ENCODE measurements around the gene GAGE12J.
"Not testable (repeated sequence)": the region's sequence is repeated elsewhere in the genome, so short reads cannot be mapped to it uniquely, and the experiment has no call there.

The GAGE12J gene

DNA sequence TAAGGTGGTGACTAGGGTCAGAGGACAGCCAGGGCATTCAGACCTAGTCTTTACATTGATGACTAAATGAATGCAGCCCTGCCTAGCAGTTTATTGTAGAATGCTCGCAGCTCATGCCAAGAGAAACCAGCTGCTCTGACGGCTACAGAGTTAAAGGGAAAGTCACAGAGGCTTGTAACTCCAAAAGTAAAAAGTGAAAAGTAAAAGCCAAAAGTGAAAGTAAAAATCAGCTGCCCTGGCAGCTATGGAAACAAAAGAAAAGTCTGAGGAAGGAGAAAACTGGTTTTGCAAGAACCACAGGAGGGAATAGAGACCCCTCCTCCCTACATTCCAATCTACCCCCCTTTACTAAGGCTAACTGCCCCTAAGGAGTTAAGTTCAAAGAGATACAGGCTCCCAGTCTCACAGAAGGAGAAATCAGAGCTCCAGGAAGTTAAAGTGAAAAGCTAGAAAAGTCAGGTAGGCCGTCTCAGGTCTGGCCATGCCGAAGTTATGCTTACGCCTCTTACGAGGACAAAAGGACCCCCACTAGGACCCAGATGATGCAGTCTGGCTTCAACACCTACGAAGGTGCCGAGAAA is 12.3 kb upstream of the GAGE12J start:
- DNase-seq (ENCODE audit: low read depth, low spot score), result no peak

DNA sequence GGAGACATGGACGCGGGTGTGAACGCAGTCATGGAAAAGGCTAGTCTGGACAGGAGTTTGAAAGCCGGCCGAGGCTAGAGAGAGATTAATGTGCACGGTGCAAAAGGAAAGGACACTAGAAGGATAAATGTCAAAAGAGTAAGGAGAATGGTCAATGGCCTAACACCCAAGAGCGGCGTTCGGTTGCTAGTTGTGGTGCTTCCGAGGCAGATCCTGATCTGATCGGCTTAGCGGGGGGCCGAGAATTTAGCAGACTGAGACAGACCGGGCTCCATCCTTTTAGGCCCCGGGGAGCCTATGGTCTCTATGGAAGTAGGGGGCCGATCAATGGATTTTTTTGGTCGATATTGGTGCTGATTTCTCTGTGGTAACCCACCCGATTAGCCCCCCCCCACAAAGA is 11.5 kb upstream of the GAGE12J start:
- no peak for DNase-seq (ENCODE audit: low read depth, low spot score)

DNA sequence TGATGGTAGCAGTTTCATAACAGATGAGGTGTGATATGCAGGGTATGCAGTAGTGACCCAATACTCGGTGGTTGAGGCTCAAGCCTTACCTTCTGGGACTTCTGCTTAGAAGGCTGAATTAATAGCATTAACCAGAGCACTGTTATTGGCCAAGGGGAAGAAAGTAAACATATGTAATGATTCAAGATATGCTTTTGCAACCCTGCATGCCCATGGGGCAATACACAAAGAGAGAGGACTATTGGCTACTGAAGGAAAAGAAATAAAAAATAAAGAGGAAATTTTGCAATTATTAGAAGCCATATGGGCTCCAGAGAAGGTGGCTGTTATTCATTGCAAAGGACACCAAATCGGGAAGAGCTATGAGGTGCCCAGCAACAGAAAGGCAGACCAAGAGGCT is 9.7 kb upstream of the GAGE12J start:
- no peak for DNase-seq (ENCODE audit: low read depth, low spot score)

DNA sequence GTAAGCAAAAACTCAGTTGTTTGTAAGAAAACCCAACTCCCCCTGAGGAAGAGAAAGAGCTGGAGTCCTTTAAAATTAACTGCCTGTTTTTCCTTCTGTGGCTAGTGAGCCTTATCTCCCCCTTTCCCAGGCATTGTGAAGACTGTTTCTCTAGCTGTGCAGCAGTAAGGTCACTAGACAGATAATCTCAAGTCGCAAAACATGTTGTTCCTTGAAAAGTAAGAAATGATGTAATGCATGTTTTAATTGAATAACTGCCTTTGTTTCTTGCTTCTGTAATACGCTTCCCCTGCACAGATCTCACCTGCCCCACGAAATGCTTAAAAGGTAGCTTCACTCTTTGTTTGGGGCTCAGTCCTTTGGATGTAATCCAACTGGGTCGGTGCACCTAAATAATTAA is 5.8 kb upstream of the GAGE12J start:
- DNase-seq (ENCODE audit: low read depth, low spot score), result no peak

DNA sequence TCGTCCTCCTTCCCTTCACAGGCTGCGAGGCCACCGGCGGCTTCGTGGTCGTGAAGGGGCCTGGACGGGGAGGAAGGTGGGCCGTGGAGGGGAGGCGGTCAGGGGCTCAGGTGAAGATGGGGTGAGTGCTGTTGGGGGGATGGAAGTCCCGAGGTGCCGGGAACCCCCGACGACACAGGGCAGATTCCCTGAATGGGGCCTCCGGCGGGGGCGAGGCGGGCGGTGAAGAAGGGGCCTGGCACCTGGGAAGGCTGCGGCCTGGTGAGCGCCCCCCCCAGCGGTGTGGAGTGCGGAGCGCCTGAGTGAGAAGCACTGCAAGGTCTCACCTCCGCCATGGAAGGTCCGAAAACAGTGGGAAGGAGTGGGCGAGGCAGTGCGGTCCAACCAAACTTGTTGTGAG is 429 bp downstream of the GAGE12J start:
- not testable (repeated sequence) for DNase-seq (ENCODE audit: low read depth, low spot score)

DNA sequence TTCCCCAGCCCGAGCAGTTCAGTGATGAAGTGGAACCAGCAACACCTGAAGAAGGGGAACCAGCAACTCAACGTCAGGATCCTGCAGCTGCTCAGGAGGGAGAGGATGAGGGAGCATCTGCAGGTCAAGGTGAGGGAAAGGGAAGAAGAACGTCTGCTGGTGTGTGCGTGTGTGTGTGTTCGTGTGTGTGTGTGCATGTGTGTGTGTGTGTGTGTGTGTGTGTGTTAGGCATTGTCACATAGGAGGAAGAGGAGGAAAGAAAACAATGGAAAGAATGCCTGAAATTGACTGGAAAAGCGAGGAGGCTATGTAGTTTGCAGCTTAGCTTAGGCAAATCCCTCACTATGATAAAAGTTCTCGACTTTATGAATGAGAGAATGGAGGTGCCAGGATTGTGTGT is 1.9 kb downstream of the GAGE12J start:
- DNase-seq (ENCODE audit: low read depth, low spot score), result not testable (repeated sequence)

DNA sequence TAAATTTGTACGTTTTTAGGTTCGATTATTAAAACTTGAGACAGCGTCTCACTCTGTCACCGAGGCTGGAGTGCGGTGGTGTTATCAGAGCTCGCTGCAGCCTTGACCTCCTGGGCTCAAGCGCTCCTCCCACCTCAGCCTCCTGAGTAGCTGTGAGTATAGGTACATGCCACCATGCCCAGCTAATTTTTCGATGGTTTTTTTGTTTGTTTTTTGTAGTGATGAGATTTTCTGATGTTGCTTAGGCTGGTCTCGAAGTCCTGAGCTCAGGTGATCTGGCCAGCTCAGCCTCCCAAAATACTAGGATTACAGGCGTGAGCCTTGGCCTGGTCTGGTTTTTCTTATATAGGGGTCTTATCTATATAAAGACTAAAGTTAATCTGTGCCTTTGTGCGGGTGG is 8.6 kb downstream of the GAGE12J start:
- DNase-seq (ENCODE audit: low read depth, low spot score), result not testable (repeated sequence)

DNA sequence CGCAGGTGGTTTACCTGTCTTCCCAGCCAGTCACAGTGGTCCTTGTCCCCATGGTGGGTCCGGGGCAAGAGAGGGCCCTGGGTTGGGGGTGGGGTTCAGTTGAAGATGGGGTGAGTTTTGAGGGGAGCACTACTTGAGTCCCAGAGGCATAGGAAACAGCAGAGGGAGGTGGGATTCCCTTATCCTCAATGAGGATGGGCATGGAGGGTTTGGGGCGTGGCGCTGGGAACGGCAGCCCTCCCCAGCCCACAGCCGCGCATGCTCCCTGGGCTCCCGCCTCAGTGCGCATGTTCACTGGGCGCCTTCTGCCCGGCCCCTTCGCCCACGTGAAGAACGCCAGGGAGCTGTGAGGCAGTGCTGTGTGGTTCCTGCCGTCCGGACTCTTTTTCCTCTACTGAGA is 9.4 kb downstream of the GAGE12J start, which contains the start of gene GAGE13:
TSS of gene GAGE13 (plus strand) at position 301 of the 400 bp plus-strand sequence. CDS start 1,156 bp downstream, outside the sequence.
- DNase-seq (ENCODE audit: low read depth, low spot score), result not testable (repeated sequence)

DNA sequence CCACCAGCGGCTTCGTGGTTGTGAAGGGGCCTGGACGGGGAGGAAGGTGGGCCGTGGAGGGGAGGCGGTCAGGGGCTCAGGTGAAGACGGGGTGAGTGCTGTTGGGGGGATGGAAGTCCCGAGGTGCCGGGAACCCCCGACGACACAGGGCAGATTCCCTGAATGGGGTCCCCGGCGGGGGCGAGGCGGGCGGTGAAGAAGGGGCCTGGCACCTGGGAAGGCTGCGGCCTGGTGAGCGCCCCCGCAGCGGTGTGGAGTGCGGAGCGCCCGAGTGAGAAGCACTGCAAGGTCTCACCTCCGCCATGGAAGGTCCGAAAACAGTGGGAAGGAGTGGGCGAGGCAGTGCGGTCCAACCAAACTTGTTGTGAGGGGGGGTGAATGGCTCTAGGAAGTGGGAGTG is 10.0 kb downstream of the GAGE12J start:
- not testable (repeated sequence) for DNase-seq (ENCODE audit: low read depth, low spot score)

DNA sequence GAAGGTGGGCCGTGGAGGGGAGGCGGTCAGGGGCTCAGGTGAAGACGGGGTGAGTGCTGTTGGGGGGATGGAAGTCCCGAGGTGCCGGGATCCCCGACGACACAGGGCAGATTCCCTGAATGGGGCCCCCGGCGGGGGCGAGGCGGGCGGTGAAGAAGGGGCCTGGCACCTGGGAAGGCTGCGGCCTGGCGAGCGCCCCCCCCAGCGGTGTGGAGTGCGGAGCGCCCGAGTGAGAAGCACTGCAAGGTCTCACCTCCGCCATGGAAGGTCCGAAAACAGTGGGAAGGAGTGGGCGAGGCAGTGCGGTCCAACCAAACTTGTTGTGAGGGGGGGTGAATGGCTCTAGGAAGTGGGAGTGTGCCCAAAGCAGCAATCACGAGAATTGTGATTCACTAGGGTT is 19.6 kb downstream of the GAGE12J start:
- not testable (repeated sequence) for DNase-seq (ENCODE audit: low read depth, low spot score)

DNA sequence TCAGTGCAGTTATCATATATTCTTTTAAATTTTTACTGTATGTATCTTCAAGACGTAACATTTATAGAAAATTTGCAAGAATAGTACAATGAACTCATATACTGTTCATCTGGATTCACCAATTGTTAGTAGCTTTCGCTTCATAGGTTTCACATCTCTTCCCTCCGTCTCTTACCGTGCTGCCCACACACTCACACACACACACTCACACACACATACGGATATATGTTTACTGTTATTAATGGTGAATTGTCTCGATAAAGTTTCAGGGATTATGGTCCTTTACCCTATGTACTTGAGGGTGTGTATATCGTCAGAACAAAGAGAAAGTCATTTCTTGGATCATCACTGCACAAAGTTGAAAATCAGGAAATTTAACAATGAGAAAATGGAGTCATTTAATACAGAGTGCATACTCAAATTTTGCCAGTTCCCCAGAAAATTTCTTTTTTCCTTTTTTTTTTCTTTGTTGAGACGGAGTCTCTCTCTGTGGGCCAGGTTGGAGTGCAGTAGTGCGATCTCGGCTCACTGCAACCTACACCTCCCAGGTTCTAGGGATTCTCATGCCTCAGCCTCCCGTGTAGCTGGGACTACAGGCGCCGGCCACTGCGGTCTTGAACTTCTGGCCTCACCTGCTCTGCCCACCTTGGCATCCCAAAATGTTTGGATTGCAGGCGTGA is 22.8 kb downstream of the GAGE12J start:
- not testable (repeated sequence) for DNase-seq (ENCODE audit: low read depth, low spot score)

DNA sequence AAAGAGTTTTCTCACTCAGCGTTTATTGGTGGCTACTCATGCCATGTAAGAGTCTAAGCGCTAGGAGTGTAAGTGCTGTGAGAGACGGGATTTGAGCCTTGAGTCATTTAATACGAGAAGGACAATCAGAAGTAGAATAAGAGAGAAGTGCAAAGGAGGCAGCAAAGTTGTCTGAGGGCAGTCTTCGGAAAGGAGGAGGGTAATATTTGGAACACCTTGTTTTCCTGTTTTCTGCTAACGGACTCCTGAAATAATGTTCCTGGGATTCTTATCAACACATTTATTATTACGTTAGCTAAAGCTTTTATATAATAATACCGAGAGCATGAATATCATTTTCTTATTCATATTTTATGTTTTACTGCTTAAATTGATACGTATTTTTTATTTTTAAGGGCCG is 23.6 kb downstream of the GAGE12J start:
- DNase-seq (ENCODE audit: low read depth, low spot score), result not testable (repeated sequence)

DNA sequence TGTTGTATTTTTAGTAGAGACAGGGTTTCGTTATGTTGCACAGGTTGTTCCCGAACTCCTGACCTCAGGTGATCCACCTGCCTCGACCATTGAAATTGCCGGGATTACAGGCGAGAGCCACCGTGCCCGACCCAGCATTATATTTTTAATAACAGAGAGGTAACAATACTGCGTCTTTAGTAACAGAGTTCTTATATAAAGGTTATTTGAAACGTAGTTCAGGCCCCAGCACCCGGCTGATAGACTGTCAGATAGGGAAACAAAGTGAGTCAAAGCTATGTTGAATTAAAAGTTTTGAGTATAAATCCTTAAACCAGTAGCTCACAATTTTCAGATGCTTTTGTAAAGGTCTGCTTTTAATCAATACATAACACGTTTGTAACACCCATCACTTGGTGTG is 24.3 kb downstream of the GAGE12J start:
- DNase-seq (ENCODE audit: low read depth, low spot score), result not testable (repeated sequence)
